GM12878 (cell line): ENCODE results near the gene HIC1. TPM values are rescaled to one million over a fixed set of nuclear protein-coding genes. Genes with fewer than 3 reads are reported as not detected.

Source experiments
- ATF7 ChIP-seq: fragments of 450-650 bp; IDR thresholded peaks from 2 replicates; pipeline ENCODE4 v1.6.1; 2016; ENCODE audit warnings: low read depth, mild to moderate bottlenecking
- BACH1 ChIP-seq: fragments of 450-650 bp; IDR thresholded peaks from 2 replicates; pipeline ENCODE4 v1.6.1; 2017; ENCODE audit warnings: mild to moderate bottlenecking, borderline replicate concordance
- BHLHE40 ChIP-seq, 2 experiments: fragments of 450-650 bp in 1 of 2; IDR thresholded peaks; 2 replicates each; pipeline ENCODE4 v1.6.1; 2011 to 2017; ENCODE audit warnings: low read depth in 2 of 2, borderline replicate concordance in 1 of 2, improper control_type of control experiment in 1 of 2, low read length in 1 of 2, mild to moderate bottlenecking in 1 of 2
- BRCA1 ChIP-seq: IDR thresholded peaks from 2 replicates; pipeline ENCODE4 v1.6.1; 2011; ENCODE audit warnings: low read depth, low read length, improper control_type of control experiment
- CREM ChIP-seq: IDR thresholded peaks from 2 replicates; pipeline ENCODE4 v1.6.1; 2014; ENCODE audit warnings: antibody characterized with exemption, low read depth
- E4F1 ChIP-seq: fragments of 450-650 bp; IDR thresholded peaks from 2 replicates; pipeline ENCODE4 v1.6.1; 2018; ENCODE audit warnings: borderline replicate concordance, mild to moderate bottlenecking; ENCODE audit not compliant: partially characterized antibody
- EGR1 ChIP-seq, 2 experiments: IDR thresholded peaks; 1 replicate in 1 of 2; 2 replicates in 1 of 2; pipeline ENCODE4 v1.6.1; 2011 to 2012; ENCODE audit warnings: low read depth in 2 of 2, low read length in 2 of 2, borderline replicate concordance in 1 of 2, mild to moderate bottlenecking in 1 of 2, moderate library complexity in 1 of 2
- EP300 ChIP-seq, 2 experiments: fragments of 150-350 bp in 1 of 2; IDR thresholded peaks; 2 replicates each; pipeline ENCODE4 v1.6.1; 2011 to 2012; ENCODE audit warnings: low read depth in 2 of 2, low read length in 2 of 2, borderline replicate concordance in 1 of 2, improper control_type of control experiment in 1 of 2, inconsistent platforms in 1 of 2; ENCODE audit not compliant: control insufficient read depth in 1 of 2
- FOXK2 ChIP-seq: fragments of 450-650 bp; IDR thresholded peaks from 2 replicates; pipeline ENCODE4 v1.6.1; 2017; ENCODE audit warnings: mild to moderate bottlenecking, moderate library complexity
- HCFC1 ChIP-seq: fragments of 150-350 bp; IDR thresholded peaks from 2 replicates; pipeline ENCODE4 v1.6.1; 2014; ENCODE audit warnings: low read length
- HDGF ChIP-seq: fragments of 450-650 bp; IDR thresholded peaks from 2 replicates; pipeline ENCODE4 v1.6.1; 2016; ENCODE audit warnings: antibody characterized with exemption
- MAX ChIP-seq: IDR thresholded peaks from 2 replicates; pipeline ENCODE4 v1.6.1; 2012; ENCODE audit warnings: low read depth, low read length, improper control_type of control experiment
- MTA2 ChIP-seq: fragments of 450-650 bp; IDR thresholded peaks from 2 replicates; pipeline ENCODE4 v1.6.1; 2016; ENCODE audit warnings: low read depth, mild to moderate bottlenecking, moderate library complexity
- MXI1 ChIP-seq: fragments of 150-350 bp; IDR thresholded peaks from 2 replicates; pipeline ENCODE4 v1.6.1; 2011; ENCODE audit warnings: low read depth, mild to moderate bottlenecking, inconsistent platforms, low read length, improper control_type of control experiment
- POLR2A ChIP-seq: IDR thresholded peaks from 2 replicates; pipeline ENCODE4 v1.6.1; 2011; ENCODE audit warnings: low read depth, mild to moderate bottlenecking, low read length
- RB1 ChIP-seq: fragments of 450-650 bp; formaldehyde crosslinking; IDR thresholded peaks from 2 replicates; pipeline ENCODE4 v1.6.1; 2017; ENCODE audit warnings: mild to moderate bottlenecking, borderline replicate concordance
- TARDBP ChIP-seq: IDR thresholded peaks from 2 replicates; pipeline ENCODE4 v1.6.1; 2016; ENCODE audit warnings: borderline replicate concordance
- USF2 ChIP-seq: IDR thresholded peaks from 2 replicates; pipeline ENCODE4 v1.6.1; 2011; ENCODE audit warnings: low read depth, low read length, improper control_type of control experiment, borderline replicate concordance
- YBX1 ChIP-seq: fragments of 450-650 bp; IDR thresholded peaks from 2 replicates; pipeline ENCODE4 v1.6.1; 2016; ENCODE audit warnings: antibody characterized with exemption
- YY1 ChIP-seq: IDR thresholded peaks from 2 replicates; pipeline ENCODE4 v1.6.1; 2011; ENCODE audit warnings: low read depth, mild to moderate bottlenecking, low read length
- ZNF217 ChIP-seq: fragments of 450-650 bp; IDR thresholded peaks from 2 replicates; pipeline ENCODE4 v1.6.1; 2017; ENCODE audit warnings: antibody characterized with exemption, mild to moderate bottlenecking
- ZNF687 ChIP-seq: fragments of 450-650 bp; IDR thresholded peaks from 2 replicates; pipeline ENCODE4 v1.6.1; 2017; ENCODE audit warnings: mild to moderate bottlenecking, moderate library complexity
- polyA plus RNA-seq, 11 experiments: library from polyadenylated mRNA; depleted of rRNA in 4 of 11; unstranded in 6 of 11; stranded (reverse) in 5 of 11; fragments of >200 nt; fragmentation: Nextera tagmentation in 4 of 11; fragmentation: Illumina TruSeq in 1 of 11; extraction: Ambion mirVana in 4 of 11; extraction: Trizol in 1 of 11; gene quantifications; 1 replicate in 1 of 11; 2 replicates in 10 of 11; pipeline versions ENCODE4 v1.2.1 to v1.2.3, GENCODE V29; 2011 to 2016; ENCODE audit warnings: inconsistent platforms in 2 of 11, missing spikeins in 2 of 11, low read depth in 1 of 11
- total RNA-seq, 4 experiments: library from RNA; depleted of rRNA in 3 of 4; stranded (reverse); fragments of >200 nt in 3 of 4; fragmentation: Illumina TruSeq in 1 of 4; extraction: Trizol in 1 of 4; gene quantifications; 2 replicates each; pipeline versions ENCODE4 v1.2.1 to v1.2.3, GENCODE V29; 2013 to 2021

The HIC1 gene
- total and polyA plus RNA-seq, 10 of the 15 experiments (the other 5 are each of a cell fraction or from before 2014, with no cell fraction given) = 0.11 to 61.1 (median 4.9) TPM

GRCh38 chr17:2049333-2050299, 5.3 kb upstream of the HIC1 start (continued):
- peak; percentile 66 for TF ChIP-seq ZNF687
- no peak for TF ChIP-seq CREM
- TF ChIP-seq EP300 (IDR thresholded peaks at IDR 0.05; ENCODE audit: borderline replicate concordance in 1 of 2, control insufficient read depth in 1 of 2, low read depth in 2 of 2, low read length in 2 of 2) = no peak
- TF ChIP-seq EGR1 (IDR thresholded peaks at IDR 0.05; ENCODE audit: borderline replicate concordance in 1 of 2, low read depth in 2 of 2, low read length in 2 of 2) = peak; percentile 75 to 96
- peak; percentile 21 to 88; a peak in 2 of 4 replicates for TF ChIP-seq BHLHE40 (IDR thresholded peaks at IDR 0.05; ENCODE audit: borderline replicate concordance in 1 of 2, low read depth in 2 of 2, low read length in 1 of 2)
- no peak for TF ChIP-seq MTA2
- no peak for TF ChIP-seq BRCA1
- TF ChIP-seq HDGF = no peak
- 0 out of 2 replicates have a peak, but pooled peaks have one; percentile 25 for TF ChIP-seq POLR2A
- TF ChIP-seq HCFC1 = no peak
- TF ChIP-seq ATF7 = no peak
- peak; percentile 40; the same call in 1 of the 2 replicates for TF ChIP-seq RB1
- peak; percentile 76 for TF ChIP-seq MAX
- TF ChIP-seq ZNF217 = 0 out of 2 replicates have a peak, but pooled peaks have one; percentile 26
- TF ChIP-seq YBX1 = no peak
- TF ChIP-seq E4F1 = no peak
- peak; percentile 94 for TF ChIP-seq BACH1
- TF ChIP-seq USF2 = no peak; the same call in 1 of the 2 replicates
- 0 out of 2 replicates have a peak, but pooled peaks have one; percentile 37 for TF ChIP-seq YY1
- TF ChIP-seq TARDBP = no peak
- peak; percentile 98 for TF ChIP-seq MXI1
- TF ChIP-seq FOXK2 = no peak
